Loucy (cell line): ENCODE results near the gene TESPA1.

Experiments used
- CTCF ChIP-seq: fragments of 200-600 bp; sonication (generic); conservative IDR thresholded peaks from 2 replicates; pipeline ENCODE4 v1.5.1; 2014; ENCODE audit warnings: mild to moderate bottlenecking, antibody characterized with exemption, low read length
- EZH2phosphoT487 ChIP-seq: fragments of 200-600 bp; IDR thresholded peaks from 2 replicates; pipeline ENCODE4 v1.6.1; 2018; ENCODE audit warnings: antibody characterized with exemption, mild to moderate bottlenecking, moderate library complexity, borderline replicate concordance

GRCh38 chr12:54926246-54926645, 58.3 kb downstream of the TESPA1 start:
- TF ChIP-seq CTCF, result no peak
- no peak for TF ChIP-seq EZH2phosphoT487
